Sigmoid colon (tissue), 4 donors: ENCODE data around the gene WNT3A.

ENCODE experiments used
- CTCF ChIP-seq, 4 experiments: fragments of 450-650 bp in 3 of 4; fragments of 200-600 bp in 1 of 4; IDR thresholded peaks; one replicate each; pipeline ENCODE4 v1.5.1; 2016 to 2019; ENCODE audit warnings: antibody characterized with exemption in 4 of 4, mild to moderate bottlenecking in 3 of 4, moderate library complexity in 2 of 4
- POLR2A ChIP-seq, 2 donors: fragments of 450-650 bp; IDR thresholded peaks; one replicate each; pipeline ENCODE4 v1.6.1; 2016; ENCODE audit warnings: antibody characterized with exemption in 2 of 2, mild to moderate bottlenecking in 2 of 2, moderate library complexity in 2 of 2
- POLR2AphosphoS5 ChIP-seq, 4 donors: sonication (generic); formaldehyde crosslinking; IDR thresholded peaks; one replicate each; pipeline ENCODE4 v1.6.1; 2017; ENCODE audit warnings: antibody characterized with exemption in 4 of 4

GRCh38 chr1:228077565-228078330 is 71.0 kb downstream of the WNT3A start:
- TF ChIP-seq CTCF (IDR thresholded peaks at IDR 0.05) (no peak), POLR2AphosphoS5 (IDR thresholded peaks at IDR 0.05) (no peak), POLR2A (IDR thresholded peaks at IDR 0.05) (no peak)
